ENCODE measurements around the gene ITPR1.
A peak's percentile ranks its signal among the peaks of the same experiment; 100 is the strongest.

Gene ITPR1

DNA sequence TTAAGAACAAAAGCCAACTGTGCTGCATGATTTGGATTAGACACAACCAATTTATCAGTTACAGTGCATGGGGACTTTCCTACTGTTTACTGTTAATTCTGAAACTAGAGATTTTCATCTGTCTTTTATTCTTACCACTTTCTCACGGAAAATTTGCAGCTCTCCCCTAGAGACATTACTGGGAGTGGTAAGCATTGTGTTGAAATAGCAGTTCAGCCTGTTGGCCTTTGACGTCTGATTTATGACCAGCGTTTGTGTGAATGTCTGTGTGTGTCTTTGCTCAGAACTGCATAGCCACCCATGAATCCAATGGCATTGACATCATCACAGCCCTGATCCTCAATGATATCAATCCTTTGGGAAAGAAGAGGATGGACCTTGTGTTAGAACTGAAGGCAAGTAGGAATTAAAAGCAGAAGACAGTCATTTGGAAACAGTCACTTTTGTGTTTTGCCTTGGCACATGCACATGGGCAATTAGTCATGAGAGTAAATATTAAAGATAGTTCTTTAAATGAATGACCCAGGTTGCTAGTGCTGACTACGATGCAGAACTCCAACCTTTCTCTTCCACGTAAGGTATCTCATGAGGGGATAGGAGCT is 283.9 kb downstream of the ITPR1 start:
- DNase-seq (ENCODE audit: low read depth in 2 of 2): peak in 1 of 2 experiments; percentile 6

DNA sequence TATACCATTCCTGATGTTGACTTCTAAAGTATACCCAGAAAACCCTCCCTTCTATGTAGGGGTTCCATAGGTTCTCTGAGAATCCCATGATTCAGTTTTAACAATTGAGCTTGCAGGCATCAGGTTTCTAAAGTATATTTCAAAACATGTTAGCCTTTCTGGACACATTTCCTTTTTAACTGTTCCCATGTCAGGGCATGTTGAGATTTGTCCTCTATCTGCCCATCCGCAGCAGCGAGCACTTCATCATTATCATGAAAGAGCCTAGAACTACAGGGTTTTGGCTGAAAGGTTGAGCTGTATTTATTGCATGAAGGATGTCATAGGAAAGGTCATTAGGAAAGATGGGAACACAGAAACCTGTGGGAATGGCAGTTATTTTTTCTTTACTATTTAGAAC is 285.0 kb downstream of the ITPR1 start:
- DNase-seq (ENCODE audit: low read depth in 2 of 2): no peak

DNA sequence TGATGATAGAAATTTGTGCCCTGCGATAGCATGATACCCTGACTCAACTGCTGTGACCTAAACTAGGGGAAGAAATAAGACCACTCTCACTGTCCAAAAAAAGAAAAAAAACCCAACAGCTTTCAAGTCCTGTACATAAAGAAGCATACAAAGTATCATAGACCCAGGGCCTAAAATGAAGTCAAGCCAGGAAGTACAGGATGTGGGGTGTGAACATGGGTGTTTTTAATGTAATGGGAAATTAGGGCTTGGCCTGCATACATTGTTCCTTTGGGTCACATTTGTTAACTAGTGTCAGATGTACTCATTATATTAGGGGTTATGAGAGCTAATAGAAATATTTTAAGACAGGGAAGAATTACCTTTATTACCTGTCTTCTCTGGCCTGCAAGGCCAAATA is 285.6 kb downstream of the ITPR1 start:
- DNase-seq (ENCODE audit: low read depth in 2 of 2): no peak

- DNase-seq (ENCODE audit: low read depth in 2 of 2): no peak
Observed at GRCh38 chr3:4780545-4780957, 287.4 kb downstream of the ITPR1 start.

- DNase-seq (ENCODE audit: low read depth in 2 of 2): no peak
Observed at GRCh38 chr3:4782095-4782494, 288.9 kb downstream of the ITPR1 start.

- DNase-seq (ENCODE audit: low read depth in 2 of 2): no peak
Observed at GRCh38 chr3:4785551-4785950, 292.4 kb downstream of the ITPR1 start.

DNA sequence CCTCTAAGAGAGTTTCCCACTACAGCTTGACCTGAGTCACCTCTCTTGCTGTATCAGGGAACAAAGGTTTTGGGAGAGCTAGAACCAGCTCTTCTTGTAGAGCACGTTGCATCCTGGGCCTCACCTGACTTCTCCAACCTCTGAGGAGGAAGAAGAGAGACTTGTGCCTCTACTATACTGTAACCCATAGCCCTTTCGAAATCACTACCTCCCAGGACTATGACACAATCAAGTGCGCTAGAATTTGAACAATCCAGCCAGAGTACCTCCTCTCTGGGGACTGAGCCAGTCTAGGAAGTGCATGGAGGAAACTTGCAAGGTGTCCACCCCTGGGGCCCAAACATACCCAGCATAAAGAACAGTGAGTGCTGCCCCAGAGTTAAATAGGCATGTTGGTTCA is 293.3 kb downstream of the ITPR1 start:
- DNase-seq (ENCODE audit: low read depth in 2 of 2): no peak

DNA sequence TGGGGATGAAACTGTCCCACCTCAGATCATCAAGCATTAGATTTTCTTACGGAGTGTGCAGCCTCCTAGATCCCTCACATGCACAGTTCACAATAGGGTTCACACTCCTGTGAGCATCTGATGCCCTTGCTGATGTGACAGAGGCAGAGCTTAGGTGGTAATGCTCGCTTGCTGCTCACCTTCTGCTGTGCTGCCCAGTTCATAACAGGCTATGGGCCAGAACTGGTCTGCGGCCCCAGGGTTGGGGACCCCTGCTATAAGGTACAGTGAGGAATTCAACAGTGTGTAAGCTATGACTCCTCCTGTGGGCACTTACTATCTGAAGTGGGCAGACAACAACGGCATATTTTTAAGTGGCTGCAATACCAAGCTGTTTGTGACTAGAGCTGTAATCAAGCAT is 298.2 kb downstream of the ITPR1 start:
- no peak for DNase-seq (ENCODE audit: low read depth in 2 of 2)

DNA sequence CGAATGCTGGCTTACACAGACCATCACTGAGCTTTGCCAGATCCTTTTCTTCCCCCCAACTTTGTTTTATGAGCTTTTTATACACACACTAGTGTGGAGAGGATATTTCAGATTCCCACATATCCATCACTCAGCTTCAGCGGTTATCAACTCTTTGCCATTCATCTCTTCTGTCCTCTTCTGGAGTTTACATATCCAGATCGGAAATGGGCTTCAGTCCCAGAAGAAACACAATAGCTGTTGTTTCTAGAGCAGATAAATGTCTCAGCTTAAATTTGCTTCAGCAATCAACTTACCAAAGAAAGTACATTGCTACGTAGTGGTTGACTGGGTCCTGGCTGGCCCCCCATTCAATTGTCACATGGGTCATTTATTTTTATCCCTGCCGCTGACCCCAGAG is 300.2 kb downstream of the ITPR1 start:
- no peak for DNase-seq (ENCODE audit: low read depth in 2 of 2)

DNA sequence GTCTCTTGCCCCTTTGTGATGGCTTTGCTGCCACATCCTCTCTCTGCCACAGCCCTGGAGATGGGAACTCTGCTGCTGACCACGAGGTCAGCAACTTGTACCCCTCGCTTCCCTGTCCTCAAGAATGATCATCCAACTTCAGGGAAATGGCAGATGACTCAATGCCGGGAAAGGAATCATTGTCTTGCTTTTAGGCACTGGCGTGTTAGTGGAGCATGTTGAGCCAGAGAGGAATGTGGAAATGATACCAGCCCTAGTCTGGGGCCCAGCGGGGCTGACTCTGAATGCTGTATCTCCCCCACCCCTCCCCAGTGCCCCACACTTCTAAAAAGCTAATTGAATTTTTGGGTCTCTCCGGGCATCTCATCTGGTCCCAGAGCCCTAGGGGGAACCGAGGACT is 301.2 kb downstream of the ITPR1 start:
- DNase-seq (ENCODE audit: low read depth in 2 of 2): no peak

DNA sequence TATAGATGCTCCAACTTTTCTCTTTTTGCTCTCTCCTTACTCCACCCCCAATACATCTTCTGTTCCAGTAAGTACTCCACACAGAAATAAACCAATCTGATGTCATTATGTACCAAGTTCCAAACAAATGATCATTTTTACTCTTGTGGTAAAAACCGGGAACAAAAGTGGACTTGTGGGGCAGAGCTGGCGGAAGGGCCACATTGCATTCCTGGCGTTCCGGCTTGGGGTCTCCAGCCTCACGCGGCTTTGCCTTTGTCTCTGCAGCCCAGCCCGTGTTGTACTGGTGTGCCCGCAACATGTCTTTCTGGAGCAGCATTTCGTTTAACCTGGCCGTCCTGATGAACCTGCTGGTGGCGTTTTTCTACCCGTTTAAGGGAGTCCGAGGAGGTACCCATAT is 301.6 kb downstream of the ITPR1 start:
- DNase-seq (ENCODE audit: low read depth in 2 of 2): no peak

- DNase-seq (ENCODE audit: low read depth in 2 of 2): no peak
Observed at GRCh38 chr3:4795905-4796304, 302.8 kb downstream of the ITPR1 start.

- no peak for DNase-seq (ENCODE audit: low read depth in 2 of 2)
Observed at GRCh38 chr3:4797201-4797705, 304.1 kb downstream of the ITPR1 start.

GRCh38 chr3:4799266-4800256 is 306.4 kb downstream of the ITPR1 start:
- DNase-seq (ENCODE audit: low read depth in 2 of 2): no peak

GRCh38 chr3:4800595-4800994 is 307.4 kb downstream of the ITPR1 start:
- DNase-seq (ENCODE audit: low read depth in 2 of 2): no peak

GRCh38 chr3:4801892-4802291 is 308.7 kb downstream of the ITPR1 start:
- no peak for DNase-seq (ENCODE audit: low read depth in 2 of 2)

DNA sequence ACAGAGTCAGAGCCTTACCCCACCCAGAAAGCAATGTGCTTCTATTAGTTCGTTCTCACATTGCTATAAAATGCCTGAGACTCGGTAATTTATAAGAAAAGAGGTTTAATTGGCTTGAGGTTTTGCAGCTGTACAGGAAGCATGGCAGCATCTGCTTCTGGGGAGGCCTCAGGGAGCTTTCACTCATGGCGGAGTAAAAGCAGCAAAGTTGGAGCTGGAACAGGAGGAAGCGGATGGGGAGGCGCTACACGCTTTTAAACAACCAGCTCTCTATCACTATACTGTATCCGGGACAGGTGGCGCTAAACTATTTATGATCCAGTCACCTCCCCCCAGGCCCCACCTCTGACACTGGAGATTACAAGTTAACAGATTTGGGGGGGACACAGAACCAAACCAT is 309.8 kb downstream of the ITPR1 start:
- no peak for DNase-seq (ENCODE audit: low read depth in 2 of 2)

DNA sequence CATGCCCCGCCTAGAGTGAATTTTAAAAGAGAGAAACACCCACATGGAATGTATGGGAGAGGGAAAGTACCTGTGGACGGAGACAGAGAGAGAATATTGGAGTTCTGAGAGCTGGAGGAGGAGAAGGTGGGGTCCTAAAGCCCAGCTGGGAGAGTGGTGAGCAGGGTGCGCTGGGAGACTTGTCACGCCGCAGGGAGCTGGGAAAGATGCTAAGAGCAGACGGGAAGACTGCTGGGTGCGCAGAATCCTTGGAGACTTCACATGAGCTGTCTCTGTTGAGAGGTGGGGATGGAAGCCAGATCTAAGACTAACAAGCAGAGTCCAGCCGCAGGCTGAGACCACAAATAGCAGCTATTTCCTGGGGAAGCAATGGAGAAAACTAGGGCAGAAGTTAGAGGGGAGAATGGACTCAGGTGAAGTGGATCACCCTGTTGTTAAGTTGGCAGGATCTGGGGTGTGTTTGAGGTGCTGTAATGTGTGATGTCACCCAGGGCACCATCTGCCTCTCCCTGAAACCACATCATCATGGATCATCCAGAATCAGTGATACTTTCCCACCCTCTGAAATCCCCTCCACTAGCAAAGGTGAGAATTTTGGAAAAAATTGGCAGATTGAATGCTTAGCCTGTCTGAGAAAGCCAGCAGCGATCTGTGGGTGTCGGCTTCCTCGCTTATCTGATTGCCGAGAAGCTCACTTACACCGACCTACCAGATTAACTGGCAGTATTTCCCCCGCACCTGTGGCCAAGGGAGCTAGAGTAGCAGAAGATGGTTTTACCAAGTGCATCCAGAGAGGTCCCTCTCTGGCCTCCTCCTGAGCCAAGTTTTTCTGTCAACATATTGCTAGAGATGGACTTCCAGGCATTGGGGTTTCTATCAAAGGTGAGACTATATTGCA is 311.3 kb downstream of the ITPR1 start:
- no peak for DNase-seq (ENCODE audit: low read depth in 2 of 2)

GRCh38 chr3:4805662-4806061 is 312.5 kb downstream of the ITPR1 start:
- DNase-seq (ENCODE audit: low read depth in 2 of 2): no peak

DNA sequence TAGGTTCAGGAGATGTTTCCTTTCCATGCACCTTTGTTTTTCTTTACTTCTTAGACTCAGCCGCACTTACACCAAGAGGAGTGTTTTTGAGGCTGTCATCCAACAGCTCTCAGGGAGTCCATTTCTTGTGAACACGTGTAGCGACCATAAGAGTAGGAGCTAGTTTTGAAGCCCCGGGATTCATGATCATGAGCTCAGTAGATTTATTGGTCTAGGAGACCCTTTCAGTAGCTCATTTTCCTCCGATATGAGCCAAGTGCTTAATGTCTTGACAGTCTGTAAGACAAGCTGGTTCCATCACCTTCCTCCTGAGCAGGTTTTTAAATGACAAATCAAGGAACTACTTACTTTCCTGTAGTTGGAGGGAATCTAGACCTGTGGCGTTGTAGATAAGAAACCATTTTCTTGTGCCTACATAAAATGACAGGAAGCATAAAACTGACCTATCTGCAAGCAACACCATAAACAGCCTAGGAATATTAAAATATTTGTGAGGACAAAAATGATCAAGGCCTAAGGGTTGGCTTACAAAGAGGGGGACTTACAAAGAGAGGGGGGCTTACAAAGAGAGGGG is 313.5 kb downstream of the ITPR1 start:
- DNase-seq (ENCODE audit: low read depth in 2 of 2): no peak

All from stimulated activated CD4-positive, alpha-beta T cell treated with anti-CD3 and anti-CD28 coated beads, Interleukin-12 subunit alpha, Interleukin-12 subunit beta, amount 100 ng/mL, for 24 hours (primary cell).